COLO668 (cell line): ENCODE data around the gene PTPN14.
"Not testable (repeated sequence)": the region's sequence is repeated elsewhere in the genome, so short reads cannot be mapped to it uniquely, and the experiment has no call there.

Experiments used
- DNase-seq: peaks from one replicate; lab custom pipeline; 2025; ENCODE audit not compliant: unreplicated experiment; lab: John Stamatoyannopoulos, UW

PTPN14 gene

GRCh38 chr1:214404571-214405213, 146.7 kb downstream of the PTPN14 start:
- no peak for DNase-seq

DNA sequence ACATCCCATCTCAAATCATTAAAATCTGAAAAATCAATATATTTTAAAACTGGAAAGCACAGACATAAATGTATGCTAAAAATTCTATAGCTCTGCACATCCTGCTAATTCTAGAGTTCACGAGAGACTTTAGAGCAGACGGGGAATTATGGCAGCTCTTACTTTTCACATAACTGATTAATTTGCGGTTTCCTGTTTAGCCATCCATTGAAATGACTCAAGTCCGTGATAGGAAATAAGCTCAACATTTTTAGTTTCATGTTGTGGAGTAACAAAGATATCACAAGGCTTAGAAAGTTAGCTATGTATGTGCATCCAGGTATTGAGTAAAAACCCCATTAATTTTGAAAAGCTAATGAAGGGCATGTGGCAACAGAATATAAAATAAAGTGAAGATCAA, 147.2 kb downstream of the PTPN14 start:
- no peak for DNase-seq

GRCh38 chr1:214403431-214403830, 148.0 kb downstream of the PTPN14 start:
- DNase-seq: no peak

DNA sequence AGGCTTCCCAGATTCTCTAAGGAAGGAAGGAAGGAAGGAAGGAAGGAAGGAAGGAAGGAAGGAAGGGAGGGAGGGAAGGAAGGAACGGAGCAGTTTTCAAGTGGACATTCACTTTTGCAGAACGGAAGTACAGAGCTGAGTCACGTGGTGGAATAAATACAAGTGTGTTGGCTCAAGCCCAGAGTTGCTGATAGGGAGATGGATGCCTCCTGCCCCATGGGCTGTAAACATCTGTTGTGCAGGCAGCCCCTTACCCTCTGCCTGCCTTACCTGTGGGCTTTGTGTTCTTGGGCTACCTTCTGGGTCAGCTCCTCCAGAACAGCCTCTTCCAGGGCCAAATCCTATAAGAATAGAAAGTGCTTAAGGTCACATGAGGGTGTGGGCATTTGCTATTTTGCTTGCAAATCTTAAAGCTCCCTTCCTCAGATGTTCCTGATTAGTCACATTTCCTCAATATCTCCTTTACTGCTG, 148.8 kb downstream of the PTPN14 start:
- DNase-seq: no peak

- no peak for DNase-seq
These were observed 149.7 kb downstream of the PTPN14 start for GRCh38 chr1:214401666-214402065.

GRCh38 chr1:214400131-214400530, 151.3 kb downstream of the PTPN14 start:
- no peak for DNase-seq

GRCh38 chr1:214398490-214398889, 152.9 kb downstream of the PTPN14 start:
- no peak for DNase-seq

- DNase-seq: no peak
These were observed 153.9 kb downstream of the PTPN14 start for GRCh38 chr1:214397497-214397896.

DNA sequence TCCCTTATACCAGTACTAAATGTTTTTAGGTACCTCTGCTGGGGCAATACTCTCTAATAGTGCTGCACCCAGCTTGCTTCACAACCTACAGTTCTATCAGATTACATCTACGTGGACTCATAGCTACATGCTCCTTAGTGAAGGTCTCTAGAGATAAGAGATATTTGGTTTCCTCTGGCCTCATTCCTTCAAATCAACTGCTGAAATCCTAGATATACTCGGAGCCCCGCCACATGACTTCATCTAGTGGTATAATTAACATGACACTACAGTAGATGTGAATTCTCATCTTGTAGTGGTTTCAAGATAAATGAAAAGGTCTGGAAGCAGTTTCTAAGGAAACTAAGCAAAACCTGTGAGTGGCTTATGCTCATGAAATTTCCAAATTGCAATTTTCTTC, 155.1 kb downstream of the PTPN14 start:
- DNase-seq: no peak

DNA sequence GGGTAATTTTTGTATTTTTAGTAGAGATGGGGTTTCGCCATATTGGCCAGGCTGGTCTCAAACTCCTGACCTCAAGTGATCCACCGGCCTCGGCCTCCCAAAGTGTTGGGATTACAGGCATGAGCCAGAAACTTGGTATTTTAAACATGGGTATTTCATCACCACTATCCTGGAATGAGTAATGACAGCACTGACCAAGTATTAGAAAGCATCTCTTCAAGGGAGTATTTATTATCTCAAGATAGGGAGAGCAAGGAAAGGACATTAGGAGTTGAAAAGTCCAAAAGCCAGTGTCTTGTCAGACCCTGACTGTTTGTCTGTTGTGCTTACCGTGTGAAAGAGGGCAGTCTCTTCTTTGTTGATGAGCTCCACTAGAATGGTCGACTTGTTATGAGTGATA, 156.8 kb downstream of the PTPN14 start:
- DNase-seq: not testable (repeated sequence)

- DNase-seq: no peak
These were observed 158.3 kb downstream of the PTPN14 start for GRCh38 chr1:214393086-214393485.

DNA sequence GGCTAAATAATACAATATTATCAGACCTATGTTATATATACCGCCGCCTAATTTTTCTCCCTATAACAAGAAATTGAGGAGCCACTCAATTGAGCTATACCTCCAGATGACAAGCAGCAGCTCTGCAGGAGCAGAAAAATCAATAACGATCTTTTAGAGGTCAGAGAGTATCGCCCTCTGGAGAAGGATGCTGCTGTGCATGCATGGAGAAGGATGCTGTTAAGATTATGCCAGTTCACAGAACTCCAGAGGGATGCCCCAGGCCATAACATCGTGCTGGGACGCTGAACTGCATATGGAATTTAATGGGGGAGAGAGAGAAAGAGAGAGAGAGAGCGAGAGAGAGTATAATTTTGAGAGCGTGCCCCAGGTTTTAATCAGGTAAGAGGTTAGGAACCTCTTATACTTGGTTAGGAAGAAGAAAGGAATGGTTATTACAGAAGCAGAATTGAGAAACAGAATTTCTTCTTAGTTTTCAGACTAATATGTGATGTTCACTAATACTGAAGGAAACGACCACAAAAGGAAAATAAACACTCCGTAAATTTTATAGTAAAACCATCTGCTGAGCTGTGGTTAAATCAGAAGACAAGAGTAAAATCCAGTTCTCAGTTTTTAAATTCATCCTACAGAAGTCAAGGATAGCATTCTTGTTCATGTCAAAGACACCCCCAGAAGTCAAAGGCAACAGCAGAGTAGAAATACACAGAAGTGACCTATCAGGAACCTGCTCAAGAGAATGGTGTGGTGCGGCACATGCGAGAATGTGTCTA, 159.3 kb downstream of the PTPN14 start:
- no peak for DNase-seq

- DNase-seq: no peak
These were observed 161.7 kb downstream of the PTPN14 start for GRCh38 chr1:214389734-214390133.

DNA sequence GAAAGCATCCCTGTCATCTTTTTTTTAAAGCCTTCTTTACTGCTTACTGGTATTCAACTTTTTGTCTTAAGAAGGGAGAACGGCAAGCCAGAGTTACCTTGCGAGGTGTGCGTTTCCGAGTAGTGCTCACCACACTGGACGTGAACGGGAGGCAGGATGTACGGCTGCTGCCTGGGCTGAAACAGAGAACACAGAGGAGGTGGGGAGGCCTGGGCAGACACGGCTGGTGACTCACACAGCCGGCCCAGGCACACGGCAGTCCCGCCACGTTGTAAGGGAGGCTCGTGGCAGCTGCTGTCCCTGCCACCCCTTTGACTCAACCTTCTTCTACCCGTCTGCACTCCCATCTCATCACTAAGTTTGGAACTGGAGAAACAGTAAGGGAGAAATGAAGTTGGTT, 164.7 kb downstream of the PTPN14 start:
- DNase-seq: no peak

GRCh38 chr1:214386333-214386732, 165.1 kb downstream of the PTPN14 start:
- no peak for DNase-seq

DNA sequence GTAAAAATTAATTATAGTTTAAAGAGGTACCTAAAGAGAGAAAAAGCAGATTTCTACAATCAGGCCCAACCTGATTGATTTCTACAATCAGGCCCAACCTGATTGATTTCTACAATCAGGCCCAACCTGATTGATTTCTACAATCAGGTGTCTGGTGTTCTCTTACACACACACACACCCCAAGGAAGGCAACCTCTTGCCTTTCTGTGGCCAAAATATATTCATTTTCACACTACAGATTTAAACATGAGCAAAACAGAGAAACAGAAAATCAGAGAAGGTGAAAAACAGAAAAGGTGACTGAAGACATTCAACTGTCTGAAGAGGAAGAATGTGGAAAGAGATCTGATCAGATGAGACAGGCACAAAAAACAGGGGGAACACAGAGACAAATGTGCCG, 166.0 kb downstream of the PTPN14 start:
- no peak for DNase-seq

- no peak for DNase-seq
These were observed 166.9 kb downstream of the PTPN14 start for GRCh38 chr1:214384373-214385079.

GRCh38 chr1:214383381-214384372, 167.7 kb downstream of the PTPN14 start:
- DNase-seq: no peak

GRCh38 chr1:214380986-214381695, 170.3 kb downstream of the PTPN14 start:
- DNase-seq: no peak

GRCh38 chr1:214380396-214380795, 171.0 kb downstream of the PTPN14 start:
- no peak for DNase-seq
